DND-41 (cell line): ENCODE results near the gene SOCS3.

Source experiments
- EZH2 ChIP-seq: IDR thresholded peaks from 3 replicates; pipeline ENCODE4 v1.6.1; 2012; ENCODE audit warnings: borderline replicate concordance, low read depth, mild to moderate bottlenecking, moderate library complexity, low read length, inconsistent platforms; ENCODE audit not compliant: severe bottlenecking
- TF ChIP-seq, protein P1 (sequence below): IDR thresholded peaks from 2 replicates; pipeline ENCODE4 v1.5.1; 2012; ENCODE audit warnings: borderline replicate concordance, low read length, moderate library complexity, mild to moderate bottlenecking; ENCODE audit not compliant: poor library complexity, severe bottlenecking; ENCODE audit errors: extremely low read depth

DNA sequence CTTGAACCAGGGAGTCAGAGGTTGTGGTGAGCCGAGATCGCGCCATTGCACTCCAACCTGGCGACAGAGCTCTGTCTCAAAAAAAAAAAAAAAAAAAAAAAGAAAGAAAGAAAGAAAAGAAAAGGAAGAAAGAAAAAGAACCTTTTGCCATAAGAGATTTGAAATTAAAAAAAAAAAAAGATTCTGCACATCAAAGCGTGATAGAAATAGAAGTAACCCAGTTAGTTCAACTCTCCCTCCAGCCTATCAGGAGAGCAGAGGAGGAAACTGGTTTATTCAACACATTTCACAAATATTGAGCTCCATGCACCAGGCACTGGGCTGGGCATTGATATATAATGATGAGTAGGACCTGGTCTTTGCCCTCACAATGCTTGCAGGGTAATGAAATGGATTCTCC lies 2.4 kb upstream of the SOCS3 start:
- no peak for TF ChIP-seq EZH2
- TF ChIP-seq, protein P1, sequence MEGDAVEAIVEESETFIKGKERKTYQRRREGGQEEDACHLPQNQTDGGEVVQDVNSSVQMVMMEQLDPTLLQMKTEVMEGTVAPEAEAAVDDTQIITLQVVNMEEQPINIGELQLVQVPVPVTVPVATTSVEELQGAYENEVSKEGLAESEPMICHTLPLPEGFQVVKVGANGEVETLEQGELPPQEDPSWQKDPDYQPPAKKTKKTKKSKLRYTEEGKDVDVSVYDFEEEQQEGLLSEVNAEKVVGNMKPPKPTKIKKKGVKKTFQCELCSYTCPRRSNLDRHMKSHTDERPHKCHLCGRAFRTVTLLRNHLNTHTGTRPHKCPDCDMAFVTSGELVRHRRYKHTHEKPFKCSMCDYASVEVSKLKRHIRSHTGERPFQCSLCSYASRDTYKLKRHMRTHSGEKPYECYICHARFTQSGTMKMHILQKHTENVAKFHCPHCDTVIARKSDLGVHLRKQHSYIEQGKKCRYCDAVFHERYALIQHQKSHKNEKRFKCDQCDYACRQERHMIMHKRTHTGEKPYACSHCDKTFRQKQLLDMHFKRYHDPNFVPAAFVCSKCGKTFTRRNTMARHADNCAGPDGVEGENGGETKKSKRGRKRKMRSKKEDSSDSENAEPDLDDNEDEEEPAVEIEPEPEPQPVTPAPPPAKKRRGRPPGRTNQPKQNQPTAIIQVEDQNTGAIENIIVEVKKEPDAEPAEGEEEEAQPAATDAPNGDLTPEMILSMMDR, result no peak
